ENCODE measurements around the gene PEX26. TPM values are rescaled to one million over a fixed set of nuclear protein-coding genes. Genes with fewer than 3 reads are reported as not detected.
"Not testable (repeated sequence)": the region's sequence is repeated elsewhere in the genome, so short reads cannot be mapped to it uniquely, and the experiment has no call there.

The PEX26 gene
- total and polyA plus RNA-seq, 2 donors (not counting 3 experiments of a cell fraction or from before 2014, with no cell fraction given) = 25.6 to 44.4 TPM

DNA sequence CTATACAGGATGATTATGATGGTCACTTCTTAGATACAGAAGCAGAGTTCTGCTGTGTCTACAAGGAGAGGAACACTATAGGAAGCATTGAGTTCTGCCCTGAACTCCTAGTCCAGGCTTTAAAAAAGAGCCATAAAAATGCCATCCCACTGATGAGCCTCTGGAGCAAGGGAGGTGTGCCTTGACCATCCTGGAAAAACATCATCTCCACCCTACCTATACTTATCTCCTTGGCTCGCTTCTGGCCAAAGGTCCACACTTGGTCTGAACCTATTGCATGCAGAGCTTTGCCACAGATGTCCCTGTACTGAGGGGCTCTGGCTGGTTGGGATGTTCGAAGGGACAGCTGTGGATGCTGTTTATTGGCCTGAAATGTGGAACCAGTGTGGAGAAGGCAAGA is 4.3 kb upstream of the PEX26 start:
- no peaks in the 10 kb centered on the region for H3K9me1 ChIP-seq (replicated peaks; ENCODE audit: control insufficient read depth, extremely low read depth, insufficient read depth, low read length)
- TF ChIP-seq, protein P1, sequence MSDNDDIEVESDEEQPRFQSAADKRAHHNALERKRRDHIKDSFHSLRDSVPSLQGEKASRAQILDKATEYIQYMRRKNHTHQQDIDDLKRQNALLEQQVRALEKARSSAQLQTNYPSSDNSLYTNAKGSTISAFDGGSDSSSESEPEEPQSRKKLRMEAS (IDR thresholded peaks at IDR 0.05; ENCODE audit: insufficient read depth, insufficient read length) = no peak
- no peak for TF ChIP-seq POLR2A (IDR thresholded peaks at IDR 0.05; ENCODE audit: low read depth, low read length)
- TF ChIP-seq, protein P2, sequence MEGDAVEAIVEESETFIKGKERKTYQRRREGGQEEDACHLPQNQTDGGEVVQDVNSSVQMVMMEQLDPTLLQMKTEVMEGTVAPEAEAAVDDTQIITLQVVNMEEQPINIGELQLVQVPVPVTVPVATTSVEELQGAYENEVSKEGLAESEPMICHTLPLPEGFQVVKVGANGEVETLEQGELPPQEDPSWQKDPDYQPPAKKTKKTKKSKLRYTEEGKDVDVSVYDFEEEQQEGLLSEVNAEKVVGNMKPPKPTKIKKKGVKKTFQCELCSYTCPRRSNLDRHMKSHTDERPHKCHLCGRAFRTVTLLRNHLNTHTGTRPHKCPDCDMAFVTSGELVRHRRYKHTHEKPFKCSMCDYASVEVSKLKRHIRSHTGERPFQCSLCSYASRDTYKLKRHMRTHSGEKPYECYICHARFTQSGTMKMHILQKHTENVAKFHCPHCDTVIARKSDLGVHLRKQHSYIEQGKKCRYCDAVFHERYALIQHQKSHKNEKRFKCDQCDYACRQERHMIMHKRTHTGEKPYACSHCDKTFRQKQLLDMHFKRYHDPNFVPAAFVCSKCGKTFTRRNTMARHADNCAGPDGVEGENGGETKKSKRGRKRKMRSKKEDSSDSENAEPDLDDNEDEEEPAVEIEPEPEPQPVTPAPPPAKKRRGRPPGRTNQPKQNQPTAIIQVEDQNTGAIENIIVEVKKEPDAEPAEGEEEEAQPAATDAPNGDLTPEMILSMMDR (IDR thresholded peaks at IDR 0.05; ENCODE audit: extremely low read depth in 1 of 2, insufficient read depth in 1 of 2, low read depth in 1 of 2, low read length in 2 of 2) = no peak
- no peak for TF ChIP-seq EZH2 (IDR thresholded peaks at IDR 0.05; ENCODE audit: borderline replicate concordance, low read depth, low read length, severe bottlenecking)
- TF ChIP-seq FOS (IDR thresholded peaks at IDR 0.05; ENCODE audit: borderline replicate concordance, insufficient read depth, low read length) = no peak
- no peak for TF ChIP-seq POLR2AphosphoS5 (IDR thresholded peaks at IDR 0.05; ENCODE audit: insufficient read depth, low read depth, low read length)
- no peak for TF ChIP-seq JUN (IDR thresholded peaks at IDR 0.05; ENCODE audit: borderline replicate concordance, insufficient read depth, insufficient read length, low read depth)
- TF ChIP-seq MYC (IDR thresholded peaks at IDR 0.05; ENCODE audit: low read depth, low read length) = no peak
- TF ChIP-seq GATA2 (IDR thresholded peaks at IDR 0.05; ENCODE audit: insufficient read depth, insufficient read length, low read depth, low read length) = no peak
- intact Hi-C loops (cut with micrococcal nuclease) (loop anchor here (10.0 kb wide), 1 partner anchor 439 kb away; the partner anchor contains the start of gene BCL2L13), dilution Hi-C loops (cut with MboI; ENCODE audit: extremely low pct_ligation_motif_present, low sequenced_read_pairs) (no loop called here)
- H3K4me2 ChIP-seq (ENCODE audit: insufficient read depth, low read length) = no peak overlapping the region
- no peaks in the 10 kb centered on the region for H3K9me3 ChIP-seq (replicated peaks; ENCODE audit: control insufficient read depth, insufficient read depth, low read length)
- H3K79me2 ChIP-seq (ENCODE audit: control insufficient read depth, insufficient read depth, low read length) = peaks cover 6% of the 10 kb centered on the region
- no TSS peak for BruUV-seq (replicated peaks)
- peaks cover 12 to 15% of the 10 kb centered on the region in 2 experiments for H3K27me3 ChIP-seq (ENCODE audit: control insufficient read depth in 2 of 2, insufficient read depth in 2 of 2, low read length in 2 of 2)
- no peak overlapping the region for H3K4me3 ChIP-seq (replicated peaks in 1 of 3; ENCODE audit: insufficient read depth in 1 of 3, low read depth in 1 of 3, low read length in 3 of 3)
- peaks cover 14% of the 10 kb centered on the region for H3K4me1 ChIP-seq (ENCODE audit: control insufficient read depth, extremely low read depth, insufficient read depth, low read length)
- H4K20me1 ChIP-seq (replicated peaks; ENCODE audit: control insufficient read depth, extremely low read depth, insufficient read depth, low read length) = no peaks in the 10 kb centered on the region
- no peaks in the 10 kb centered on the region for H3K36me3 ChIP-seq (ENCODE audit: control insufficient read depth in 2 of 2, extremely low read depth in 1 of 2, insufficient read depth in 2 of 2, low read length in 2 of 2)
- DNase-seq (ENCODE audit: low read depth, low spot score) = no peak
- no peak for FAIRE-seq
- no peak overlapping the region for H3K27ac ChIP-seq (ENCODE audit: insufficient read depth, low read depth, low read length)
- ChIA-PET CTCF (interaction anchor here (1.1 to 8.5 kb wide), 5 partner anchors 16 to 515 kb away, joined by 3 to 385 read pairs (median 5); no protein-coding TSS in a partner anchor), POLR2A (no interaction called here)
- no peak overlapping the region for H3K9ac ChIP-seq (replicated peaks; ENCODE audit: extremely low read depth, insufficient read depth, low read length)
- H2AFZ ChIP-seq (ENCODE audit: low read depth, low read length) = no peak overlapping the region

DNA sequence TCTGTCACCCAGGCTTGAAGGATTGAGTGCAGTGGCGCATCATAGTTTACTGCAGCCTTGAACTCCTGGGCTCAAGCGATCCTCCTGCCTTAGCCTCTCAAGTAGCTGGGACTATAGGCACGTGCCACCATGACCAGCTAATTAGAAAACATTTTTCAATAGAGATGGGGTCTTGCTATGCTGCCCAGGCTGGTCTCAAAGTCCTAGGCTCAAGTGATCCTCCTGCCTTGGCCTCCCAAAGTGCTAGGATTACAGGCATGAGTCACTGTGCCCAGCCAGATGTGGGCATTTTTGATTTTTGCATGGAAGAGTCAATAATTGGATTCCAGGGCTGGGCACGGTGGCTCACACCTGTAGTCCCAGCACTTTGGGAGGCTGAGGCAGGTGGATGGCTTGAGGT is 3.9 kb upstream of the PEX26 start:
- H3K4me2 ChIP-seq (ENCODE audit: insufficient read depth, low read length); POLR2A ChIA-PET; H3K4me3 ChIP-seq (replicated peaks in 1 of 3; ENCODE audit: insufficient read depth in 1 of 3, low read depth in 1 of 3, low read length in 3 of 3); H4K20me1 ChIP-seq (replicated peaks; ENCODE audit: control insufficient read depth, extremely low read depth, insufficient read depth, low read length); H3K9me1 ChIP-seq (replicated peaks; ENCODE audit: control insufficient read depth, extremely low read depth, insufficient read depth, low read length); DNase-seq (ENCODE audit: low read depth, low spot score); FAIRE-seq; H3K9me3 ChIP-seq (replicated peaks; ENCODE audit: control insufficient read depth, insufficient read depth, low read length); H3K9ac ChIP-seq (replicated peaks; ENCODE audit: extremely low read depth, insufficient read depth, low read length); H3K36me3 ChIP-seq (ENCODE audit: control insufficient read depth in 2 of 2, extremely low read depth in 1 of 2, insufficient read depth in 2 of 2, low read length in 2 of 2); H3K27ac ChIP-seq (ENCODE audit: insufficient read depth, low read depth, low read length); dilution Hi-C loops (cut with MboI; ENCODE audit: extremely low pct_ligation_motif_present, low sequenced_read_pairs); H2AFZ ChIP-seq (ENCODE audit: low read depth, low read length); BruUV-seq (replicated peaks): not testable (repeated sequence)
- CTCF ChIA-PET = interaction anchor here (0.7 to 8.5 kb wide), 6 partner anchors 16 to 515 kb away, joined by 3 to 385 read pairs (median 4); no protein-coding TSS in a partner anchor
- intact Hi-C loops (cut with micrococcal nuclease) = loop anchor here (10.0 kb wide), 1 partner anchor 439 kb away; the partner anchor contains the start of gene BCL2L13
- peaks cover 12 to 13% of the 10 kb centered on the region in 2 experiments for H3K27me3 ChIP-seq (ENCODE audit: control insufficient read depth in 2 of 2, insufficient read depth in 2 of 2, low read length in 2 of 2)
- peaks cover 19% of the 10 kb centered on the region for H3K4me1 ChIP-seq (ENCODE audit: control insufficient read depth, extremely low read depth, insufficient read depth, low read length)
- peaks cover 10% of the 10 kb centered on the region for H3K79me2 ChIP-seq (ENCODE audit: control insufficient read depth, insufficient read depth, low read length)

Data from endothelial cell of umbilical vein (primary cell).